Epidermal melanocyte (primary cell): ENCODE results near the gene EHD4.

Source experiments
- DNase-seq: peaks from one replicate; pipeline ENCODE4 v3.0.0; 2011; ENCODE audit warnings: low spot score; ENCODE audit not compliant: insufficient read length

EHD4 gene

DNA sequence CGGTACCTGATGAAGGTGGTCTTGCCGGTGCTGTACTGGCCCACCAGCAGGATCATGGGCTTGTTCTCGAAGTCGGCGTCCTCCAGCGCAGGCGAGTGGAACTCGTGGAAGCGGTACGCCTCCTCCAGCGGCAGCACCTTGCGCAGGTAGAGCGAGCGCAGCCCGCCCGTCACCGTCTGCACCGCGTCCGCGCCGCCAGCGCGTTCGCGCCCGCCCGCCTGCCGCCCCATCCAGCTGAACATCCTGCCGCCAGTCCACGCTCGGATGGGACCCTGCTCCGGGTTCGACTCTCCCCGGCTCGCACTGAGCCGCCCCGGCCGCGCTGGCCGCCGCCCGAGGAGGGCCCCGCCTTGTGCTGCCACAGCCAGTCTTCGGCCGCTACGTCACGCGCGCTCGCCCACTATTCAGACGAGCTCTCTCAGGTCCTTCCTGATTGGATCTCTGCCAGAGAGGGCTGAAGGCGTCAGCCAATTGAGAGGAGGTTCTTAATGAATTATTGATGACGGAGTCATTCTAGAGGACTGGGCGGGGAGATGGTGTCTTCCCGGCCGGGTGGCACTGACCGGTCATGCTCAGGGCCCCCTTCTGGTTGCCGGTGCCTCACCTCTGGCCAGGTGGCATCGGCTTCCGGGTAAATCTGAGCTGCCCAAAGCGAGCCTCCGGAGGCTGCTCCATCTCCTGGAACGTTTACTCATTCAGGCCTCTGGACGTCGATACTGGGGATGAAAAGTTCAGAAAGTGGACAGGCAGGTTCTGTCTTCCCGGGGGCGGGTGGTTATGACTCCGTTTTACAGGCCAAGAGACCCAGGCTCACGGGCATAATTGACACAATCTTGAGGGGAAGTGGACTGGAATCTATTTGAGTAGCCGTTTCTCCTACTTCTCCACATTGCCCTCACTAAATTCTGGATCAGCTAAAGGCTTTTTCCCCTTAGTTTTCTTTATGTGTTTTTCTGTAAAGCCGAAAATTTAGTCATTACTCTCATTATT is at the start of gene EHD4:
EHD4 (minus strand) TSS at position 305 of the 990 bp plus-strand sequence; CDS start at position 242, 63 bp downstream.
- DNase-seq: peak; percentile 97

GRCh38 chr15:42021593-42021992 is 49.2 kb upstream of the EHD4 start:
- no peak for DNase-seq

DNA sequence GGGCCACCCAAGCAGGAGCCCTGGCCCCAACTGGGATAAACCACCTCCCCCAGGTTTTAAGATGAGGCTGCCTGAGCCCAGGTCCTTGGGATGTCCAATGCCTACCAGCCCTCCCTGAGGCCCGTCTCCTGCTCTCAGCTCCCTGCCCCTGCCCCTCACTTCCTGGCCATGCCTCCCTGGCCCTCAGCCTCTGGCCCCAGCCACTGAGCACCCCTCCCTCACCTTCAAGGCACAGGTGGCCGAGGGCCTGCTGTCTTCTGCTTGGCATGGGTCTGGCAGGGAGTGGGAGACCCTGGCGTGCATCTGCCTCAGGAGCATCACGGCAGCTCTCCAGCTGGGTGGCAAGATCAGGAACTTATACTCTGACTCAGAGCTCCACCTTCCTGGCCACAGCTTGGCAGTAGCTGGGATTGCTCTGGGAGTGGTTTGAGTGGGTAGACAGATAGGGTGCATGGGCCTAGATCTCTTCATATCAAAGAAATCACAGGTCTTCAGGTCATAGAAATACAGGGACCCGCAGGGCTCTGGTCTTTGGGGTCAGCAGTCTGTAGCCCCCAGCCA is 48.4 kb upstream of the EHD4 start, which contains the start of gene PLA2G4E:
PLA2G4E (minus strand) TSS at position 330 of the 561 bp plus-strand sequence; CDS start at position 318, 12 bp downstream.
- DNase-seq: no peak

GRCh38 chr15:42018306-42019224 is 46.2 kb upstream of the EHD4 start:
- DNase-seq: no peak

GRCh38 chr15:42016971-42017370 is 44.6 kb upstream of the EHD4 start:
- DNase-seq: no peak

DNA sequence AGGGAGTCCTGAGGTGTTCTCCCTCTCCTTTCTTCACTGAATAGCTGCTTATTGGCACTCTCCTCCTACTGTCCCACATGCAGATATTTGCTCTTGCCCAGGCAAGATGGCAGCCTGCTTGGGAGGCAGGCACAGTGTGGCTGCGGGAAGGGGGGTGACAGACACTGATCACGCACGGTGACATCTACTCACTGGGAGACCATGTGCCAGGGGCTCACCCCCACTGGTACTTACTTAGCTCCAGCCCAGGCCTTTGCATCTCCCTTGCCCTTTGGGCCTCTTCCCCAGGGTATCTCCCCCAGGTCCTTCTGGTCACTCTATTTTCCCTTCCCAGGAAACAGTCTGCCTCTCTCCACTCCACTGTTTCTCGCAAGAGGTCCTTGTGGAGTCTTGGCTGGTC is 42.0 kb upstream of the EHD4 start:
- DNase-seq: no peak

DNA sequence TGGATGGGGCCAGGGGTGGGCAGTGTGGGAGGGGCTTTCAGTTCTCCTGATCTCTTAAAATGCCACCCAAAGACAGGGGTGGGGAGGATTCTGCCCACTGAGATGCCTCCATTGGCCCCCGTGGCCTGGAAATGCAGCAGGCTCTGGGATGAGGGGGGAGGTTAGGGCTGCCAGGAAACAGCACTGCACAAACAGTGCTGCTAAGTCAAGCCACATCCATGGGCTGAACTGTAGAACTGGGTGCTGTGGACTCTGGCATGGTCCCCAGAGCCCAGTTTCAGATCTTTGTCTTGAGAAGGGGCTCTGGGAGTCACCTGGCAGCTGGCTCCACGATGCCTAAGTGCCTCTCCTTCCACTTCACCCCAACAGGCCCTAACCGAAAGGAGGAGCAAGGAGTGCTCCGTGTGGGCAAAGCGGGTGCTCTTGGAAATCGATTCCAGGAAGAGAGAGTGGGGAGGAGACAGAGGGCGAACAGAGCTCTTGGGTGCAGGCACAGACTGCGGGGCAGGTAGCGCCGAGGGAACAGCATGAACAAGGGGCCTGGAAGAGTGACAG is 40.6 kb upstream of the EHD4 start:
- DNase-seq: no peak

DNA sequence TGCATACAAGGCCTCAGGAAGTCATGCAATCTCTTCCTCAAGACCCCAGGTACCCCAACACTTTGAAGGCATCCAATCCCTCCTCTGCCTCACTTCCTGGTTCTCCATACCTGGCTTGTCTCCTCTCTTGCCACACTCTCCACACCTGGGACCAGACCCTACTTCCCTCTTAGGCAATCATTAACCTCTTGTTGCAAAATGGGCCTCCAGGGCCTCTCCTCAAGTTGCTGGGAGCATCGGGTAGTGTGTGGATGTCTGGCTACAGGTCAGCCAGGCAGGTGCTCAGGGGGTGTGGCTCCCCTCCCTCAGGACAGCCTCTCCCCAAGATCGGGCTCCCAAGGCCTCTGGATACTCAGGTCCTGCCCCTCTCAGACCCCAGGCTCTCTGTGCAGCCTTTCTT is 39.9 kb upstream of the EHD4 start:
- DNase-seq: no peak

DNA sequence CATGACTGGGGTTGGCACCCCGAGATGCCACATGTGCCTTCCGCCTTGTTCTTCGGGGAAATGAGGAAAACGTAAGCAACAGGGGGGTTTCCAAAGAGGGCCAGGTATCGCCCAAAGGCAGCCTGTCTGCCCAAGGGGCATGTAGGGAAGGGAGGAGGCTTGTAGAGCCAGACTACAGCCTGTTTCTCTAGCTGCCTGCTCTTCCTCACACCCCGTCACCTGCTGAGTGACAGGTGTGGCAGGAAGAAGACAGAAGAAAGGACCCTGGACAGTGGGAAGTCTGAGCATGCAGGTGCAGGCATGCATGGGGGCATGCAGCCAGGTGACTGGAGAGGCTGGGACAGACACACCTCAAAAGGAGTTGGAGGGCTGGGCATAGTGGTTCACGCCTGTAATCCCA is 38.7 kb upstream of the EHD4 start:
- no peak for DNase-seq

DNA sequence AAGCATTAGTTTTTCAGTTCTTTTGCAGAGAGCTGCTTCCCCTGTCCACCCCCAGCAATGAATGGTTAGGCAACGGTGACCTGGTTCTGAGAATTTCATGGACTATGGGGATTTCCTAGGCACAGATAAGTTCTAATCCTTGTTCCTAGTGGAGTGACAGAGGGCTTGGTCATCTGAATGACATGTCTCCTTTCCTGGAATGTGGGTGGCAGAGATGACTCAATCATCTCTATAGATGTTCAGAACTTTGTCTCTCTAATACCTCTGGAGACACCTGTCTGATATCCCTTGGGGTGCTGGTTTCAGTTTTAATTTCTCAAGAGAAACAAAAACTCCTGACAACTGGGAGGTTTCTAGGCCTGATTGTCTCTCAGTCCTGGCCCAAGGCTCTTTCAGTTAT is 38.1 kb upstream of the EHD4 start:
- no peak for DNase-seq

- DNase-seq: no peak
Observed at GRCh38 chr15:42009474-42009873, 37.1 kb upstream of the EHD4 start.

- DNase-seq: no peak
Observed at GRCh38 chr15:42009022-42009421, 36.7 kb upstream of the EHD4 start.

GRCh38 chr15:42007386-42007785 is 35.0 kb upstream of the EHD4 start:
- DNase-seq: no peak

DNA sequence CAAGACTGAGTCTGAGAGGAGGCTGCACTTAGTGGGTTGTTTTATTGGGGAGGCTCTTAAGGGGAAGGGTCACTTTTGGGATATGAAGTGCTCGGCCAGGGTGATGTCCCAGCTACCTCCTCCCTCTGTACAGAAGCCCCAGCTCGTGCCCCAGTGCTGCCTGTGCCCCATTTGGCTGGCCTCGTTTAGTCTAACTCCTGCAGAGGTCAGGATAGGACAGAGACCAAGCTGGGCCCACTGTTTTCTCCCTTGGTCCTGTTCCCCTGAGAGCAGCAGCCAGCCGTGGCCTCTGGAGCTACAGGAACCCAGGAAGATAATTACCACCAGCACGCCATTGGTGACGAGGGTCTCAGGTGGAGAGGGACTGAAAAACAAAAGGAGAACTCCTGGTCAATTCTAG is 30.0 kb upstream of the EHD4 start:
- DNase-seq: no peak

DNA sequence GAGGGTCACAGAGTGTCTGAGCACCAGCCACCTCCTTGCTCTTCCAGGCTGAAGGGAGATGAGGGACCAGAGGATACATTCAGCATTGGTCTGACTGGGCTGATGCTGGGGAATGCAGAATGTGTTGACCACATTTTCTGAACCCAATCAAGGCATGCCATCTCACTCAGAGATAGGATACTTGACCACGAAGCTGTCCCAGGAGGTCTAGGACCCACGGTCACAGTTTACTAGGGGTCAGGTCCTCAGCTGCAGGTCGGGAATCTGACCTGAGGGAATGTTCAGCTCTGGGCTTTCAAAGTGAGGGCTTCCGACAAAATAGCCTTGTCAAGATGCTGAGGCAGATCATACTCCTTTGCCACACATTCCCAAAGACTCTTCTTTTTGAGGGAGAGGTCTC is 28.9 kb upstream of the EHD4 start:
- DNase-seq: no peak

DNA sequence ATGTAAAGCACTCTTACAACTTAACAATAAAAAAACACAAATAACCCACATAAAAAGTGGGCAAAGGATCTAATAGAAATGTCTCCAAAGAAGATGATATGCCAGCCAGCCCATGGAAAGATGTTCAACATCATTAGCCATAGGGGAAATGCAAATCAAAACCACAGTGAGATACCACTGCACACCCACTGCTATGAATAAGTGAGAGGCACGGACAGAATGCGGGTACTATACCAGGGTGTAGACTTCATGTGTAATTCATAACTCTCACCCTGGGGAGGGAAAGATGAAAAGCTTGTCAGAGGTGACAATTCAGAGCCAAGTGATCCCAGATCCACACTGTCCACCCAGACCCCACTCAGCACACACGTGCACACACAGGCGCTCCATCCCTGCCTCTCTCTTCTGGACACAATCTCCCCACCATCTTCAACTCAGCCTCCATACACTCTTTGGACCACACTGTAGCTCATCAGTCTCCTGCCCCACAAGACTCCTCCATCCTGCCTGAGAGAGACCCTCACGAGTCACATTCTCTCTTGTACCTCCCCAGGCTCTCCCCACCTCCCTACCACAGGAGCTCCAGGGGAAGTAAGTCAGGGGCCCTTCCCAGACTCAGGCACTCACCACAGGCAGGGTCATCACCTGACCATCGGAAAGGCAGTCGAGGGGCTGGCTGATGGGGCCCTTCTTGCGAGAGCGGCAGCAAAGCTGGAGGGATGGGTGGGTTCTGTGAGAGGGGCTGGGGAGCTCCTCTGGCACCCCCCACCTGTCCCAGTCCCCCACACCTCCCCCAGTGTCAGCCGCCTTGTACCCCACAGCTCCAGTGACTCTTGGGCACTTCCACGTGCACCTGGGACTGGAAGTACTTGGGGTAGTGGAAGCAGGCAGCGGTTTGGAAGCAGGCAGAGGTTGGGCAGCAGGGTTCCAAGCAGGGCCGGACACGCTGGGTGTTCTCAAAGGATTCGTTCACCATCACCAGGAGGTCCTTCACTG is 27.2 kb upstream of the EHD4 start:
- no peak for DNase-seq

DNA sequence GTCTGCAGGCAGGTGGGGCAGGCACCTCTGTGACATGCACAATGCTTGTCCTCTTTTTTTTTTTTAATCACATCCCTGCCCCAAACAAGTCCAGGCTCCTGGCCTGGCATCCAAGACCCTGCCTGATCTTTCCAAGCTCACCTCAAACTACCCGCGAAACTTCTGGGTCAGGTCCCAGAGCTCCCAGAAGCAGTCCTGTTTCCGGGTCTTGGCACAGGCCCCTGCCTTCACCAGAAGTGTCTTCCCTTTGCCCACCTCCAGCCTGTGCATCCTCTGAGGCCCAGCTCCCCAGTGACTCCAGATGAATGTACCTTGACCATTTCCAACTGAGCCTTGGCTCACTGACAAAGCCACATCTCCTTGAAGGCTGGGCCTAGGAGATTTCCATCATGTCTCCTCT is 25.5 kb upstream of the EHD4 start:
- no peak for DNase-seq

DNA sequence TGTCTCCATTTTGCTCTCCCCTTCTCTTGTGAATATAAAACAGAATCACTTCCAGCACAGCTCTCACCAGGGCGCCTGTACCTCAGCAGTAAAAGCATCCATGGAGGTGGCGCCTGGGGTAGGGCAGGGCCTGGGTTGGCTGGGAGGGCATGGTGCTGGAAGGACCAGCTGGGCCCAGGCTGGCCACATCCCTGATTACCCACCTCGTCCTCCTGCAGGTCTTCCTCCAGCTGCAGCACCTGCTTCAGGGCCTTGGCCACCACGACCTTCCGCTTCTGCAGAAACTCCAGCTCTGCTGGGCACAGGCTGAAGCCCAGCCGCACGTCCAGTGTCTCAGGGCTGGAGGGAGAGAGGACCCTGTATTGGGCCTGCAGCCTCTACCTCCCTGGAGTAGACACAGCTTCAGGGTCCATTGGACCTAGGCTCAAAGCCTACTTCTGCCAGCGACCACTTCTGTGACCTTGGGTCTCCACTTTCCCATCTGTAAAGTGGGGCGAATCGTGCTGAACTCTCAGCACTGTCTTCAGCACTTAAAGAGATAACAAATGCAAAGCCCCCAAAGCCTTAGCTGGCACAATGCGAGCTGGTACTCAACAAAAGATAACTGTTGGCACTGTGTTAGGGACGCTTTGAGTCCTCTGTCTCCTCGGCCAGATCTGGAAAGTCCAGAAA is 24.7 kb upstream of the EHD4 start:
- no peak for DNase-seq

DNA sequence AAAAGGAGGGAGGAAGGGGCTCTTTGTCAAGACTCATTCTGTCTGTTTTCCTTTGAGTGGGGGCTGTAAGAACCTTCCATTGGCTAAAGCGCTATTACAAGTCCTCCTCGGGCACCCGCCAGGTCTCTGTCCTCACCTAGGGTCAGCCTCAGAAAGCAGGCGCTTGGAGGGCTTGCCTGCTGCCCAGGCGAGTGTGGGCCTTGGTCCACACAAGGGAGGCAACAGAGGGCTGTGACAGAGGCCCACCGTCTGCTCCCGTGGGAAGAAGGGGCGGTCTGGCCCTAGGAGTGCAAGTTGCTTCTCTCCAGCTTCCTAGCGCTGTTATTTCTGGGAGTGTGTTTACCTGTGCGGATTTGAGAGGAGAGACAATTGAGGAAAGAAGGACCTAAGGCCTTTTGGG is 24.0 kb upstream of the EHD4 start:
- no peak for DNase-seq

DNA sequence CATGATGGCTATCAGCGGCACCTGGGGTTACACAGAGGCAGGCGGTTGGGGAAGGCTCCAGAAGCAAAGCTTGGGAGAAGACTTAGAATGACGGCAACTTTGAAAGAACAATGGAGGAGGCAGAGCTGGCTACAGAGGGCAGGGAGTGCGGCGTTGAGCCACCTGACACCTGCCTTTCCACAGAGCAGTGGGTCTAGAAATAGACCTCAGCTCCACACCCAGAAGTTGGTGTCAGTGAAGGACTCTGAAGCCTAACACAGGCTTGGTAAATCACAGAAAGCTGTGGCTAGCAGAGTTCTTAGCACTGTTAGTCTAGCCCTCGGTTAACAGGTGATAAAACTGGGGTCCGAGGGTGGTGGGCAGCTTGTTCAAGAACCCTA is 23.1 kb upstream of the EHD4 start:
- no peak for DNase-seq
